ENCODE results near the gene MAML3. TPM values are rescaled to one million over a fixed set of nuclear protein-coding genes. Genes with fewer than 3 reads are reported as not detected.
A peak's percentile ranks its signal among the peaks of the same experiment; 100 is the strongest.

MAML3 gene
- total and polyA plus RNA-seq, 2 experiments from 2014 or later = 1.7 to 6.5 TPM

- DNase-seq (ENCODE audit: low spot score) (no peak), ATAC-seq (no peak)
- Histone ChIP-seq H3K36me3 (ENCODE audit: insufficient read depth) (no peaks in the 10 kb centered on the region), H3F3A (replicated peaks; ENCODE audit: low read depth) (no peaks in the 10 kb centered on the region), H3K9me2 (ENCODE audit: insufficient read depth) (no peaks in the 10 kb centered on the region), H4K20me1 (replicated peaks; ENCODE audit: insufficient read depth) (no peaks in the 10 kb centered on the region), H3K4me3 (no peak overlapping the region), H2AFZ (no peak overlapping the region), H3K79me2 (replicated peaks; ENCODE audit: insufficient read depth) (no peaks in the 10 kb centered on the region), H3K4me1 (ENCODE audit: insufficient read depth) (peaks cover 39% of the 10 kb centered on the region), H3K27me3 (ENCODE audit: insufficient read depth) (no peaks in the 10 kb centered on the region), H3K4me2 (no peak overlapping the region; the same call in 1 of the 2 replicates), H3K27ac (ENCODE audit: low read depth) (no peak overlapping the region)
- peaks cover 37% of the 10 kb centered on the region for H3K4me1 Mint-ChIP-seq
- no peaks in the 10 kb centered on the region for H3K9me3 Mint-ChIP-seq
- no peak overlapping the region for H3K4me3 Mint-ChIP-seq
- H3K27ac Mint-ChIP-seq = no peak overlapping the region
- H3K36me3 Mint-ChIP-seq (ENCODE audit: low read depth) = no peaks in the 10 kb centered on the region
- no peaks in the 10 kb centered on the region for H3K27me3 Mint-ChIP-seq (ENCODE audit: insufficient read depth, low read depth, poor library complexity)
- TF ChIP-seq POLR2AphosphoS5 (IDR thresholded peaks at IDR 0.05; ENCODE audit: low read depth) = no peak
Measured at GRCh38 chr4:139834981-139835391, 319.0 kb downstream of the MAML3 start.

GRCh38 chr4:139834226-139834662, 319.7 kb downstream of the MAML3 start:
- H3K27me3 ChIP-seq (ENCODE audit: insufficient read depth) = no peaks in the 10 kb centered on the region
- no peaks in the 10 kb centered on the region for H3K9me2 ChIP-seq (ENCODE audit: insufficient read depth)
- Mint-ChIP-seq H3K4me1 (peaks cover 37% of the 10 kb centered on the region), H3K27ac (no peak overlapping the region), H3K27me3 (ENCODE audit: insufficient read depth, low read depth, poor library complexity) (no peaks in the 10 kb centered on the region), H3K9me3 (no peaks in the 10 kb centered on the region), H3K36me3 (ENCODE audit: low read depth) (no peaks in the 10 kb centered on the region), H3K4me3 (no peak overlapping the region)
- H3K4me1 ChIP-seq (ENCODE audit: insufficient read depth) = peaks cover 39% of the 10 kb centered on the region
- TF ChIP-seq STAT1 (IDR thresholded peaks at IDR 0.05; ENCODE audit: unreplicated experiment) = no peak
- TF ChIP-seq, protein P1, sequence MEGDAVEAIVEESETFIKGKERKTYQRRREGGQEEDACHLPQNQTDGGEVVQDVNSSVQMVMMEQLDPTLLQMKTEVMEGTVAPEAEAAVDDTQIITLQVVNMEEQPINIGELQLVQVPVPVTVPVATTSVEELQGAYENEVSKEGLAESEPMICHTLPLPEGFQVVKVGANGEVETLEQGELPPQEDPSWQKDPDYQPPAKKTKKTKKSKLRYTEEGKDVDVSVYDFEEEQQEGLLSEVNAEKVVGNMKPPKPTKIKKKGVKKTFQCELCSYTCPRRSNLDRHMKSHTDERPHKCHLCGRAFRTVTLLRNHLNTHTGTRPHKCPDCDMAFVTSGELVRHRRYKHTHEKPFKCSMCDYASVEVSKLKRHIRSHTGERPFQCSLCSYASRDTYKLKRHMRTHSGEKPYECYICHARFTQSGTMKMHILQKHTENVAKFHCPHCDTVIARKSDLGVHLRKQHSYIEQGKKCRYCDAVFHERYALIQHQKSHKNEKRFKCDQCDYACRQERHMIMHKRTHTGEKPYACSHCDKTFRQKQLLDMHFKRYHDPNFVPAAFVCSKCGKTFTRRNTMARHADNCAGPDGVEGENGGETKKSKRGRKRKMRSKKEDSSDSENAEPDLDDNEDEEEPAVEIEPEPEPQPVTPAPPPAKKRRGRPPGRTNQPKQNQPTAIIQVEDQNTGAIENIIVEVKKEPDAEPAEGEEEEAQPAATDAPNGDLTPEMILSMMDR (conservative IDR thresholded peaks at IDR 0.05; ENCODE audit: low read depth in 2 of 2) = peak in 1 of 2 experiments; percentile 28; a peak in 2 of 4 replicates
- no peaks in the 10 kb centered on the region for H3K36me3 ChIP-seq (ENCODE audit: insufficient read depth)
- DNase-seq (ENCODE audit: low spot score) (peak; percentile 67), ATAC-seq (peak; percentile 91)
- no peak overlapping the region for H2AFZ ChIP-seq
- H3F3A ChIP-seq (replicated peaks; ENCODE audit: low read depth) = no peaks in the 10 kb centered on the region
- H3K27ac ChIP-seq (ENCODE audit: low read depth) = no peak overlapping the region
- no peak overlapping the region for H3K4me3 ChIP-seq
- H3K4me2 ChIP-seq = no peak overlapping the region
- no peaks in the 10 kb centered on the region for H4K20me1 ChIP-seq (replicated peaks; ENCODE audit: insufficient read depth)
- H3K79me2 ChIP-seq (replicated peaks; ENCODE audit: insufficient read depth) = no peaks in the 10 kb centered on the region

GRCh38 chr4:139833151-139833910, 320.7 kb downstream of the MAML3 start:
- H3K4me1 Mint-ChIP-seq = peaks cover 37% of the 10 kb centered on the region
- H3K27me3 Mint-ChIP-seq (ENCODE audit: insufficient read depth, low read depth, poor library complexity) = no peaks in the 10 kb centered on the region
- peak; percentile 77 for ATAC-seq
- Histone ChIP-seq H3K27ac (ENCODE audit: low read depth) (no peak overlapping the region), H3K4me3 (no peak overlapping the region), H3K79me2 (replicated peaks; ENCODE audit: insufficient read depth) (no peaks in the 10 kb centered on the region), H3K4me1 (ENCODE audit: insufficient read depth) (peaks cover 39% of the 10 kb centered on the region), H3F3A (replicated peaks; ENCODE audit: low read depth) (no peaks in the 10 kb centered on the region), H2AFZ (no peak overlapping the region), H4K20me1 (replicated peaks; ENCODE audit: insufficient read depth) (no peaks in the 10 kb centered on the region), H3K27me3 (ENCODE audit: insufficient read depth) (no peaks in the 10 kb centered on the region), H3K4me2 (peak overlapping the region; percentile 58), H3K9me2 (ENCODE audit: insufficient read depth) (no peaks in the 10 kb centered on the region), H3K36me3 (ENCODE audit: insufficient read depth) (no peaks in the 10 kb centered on the region)
- H3K4me3 Mint-ChIP-seq = no peak overlapping the region
- no peaks in the 10 kb centered on the region for H3K9me3 Mint-ChIP-seq
- TF ChIP-seq, protein P1 (conservative IDR thresholded peaks at IDR 0.05; ENCODE audit: low read depth in 2 of 2) = 0 out of 4 replicates have a peak, but pooled peaks of 1 of the 2 experiments have one; percentile 20
- TF ChIP-seq EZH2 (IDR thresholded peaks at IDR 0.05; ENCODE audit: low read depth, unreplicated experiment) (no peak), CREB1 (CRISPR knock-in tag; IDR thresholded peaks at IDR 0.05; ENCODE audit: low read depth) (no peak)
- TF ChIP-seq, protein P2, sequence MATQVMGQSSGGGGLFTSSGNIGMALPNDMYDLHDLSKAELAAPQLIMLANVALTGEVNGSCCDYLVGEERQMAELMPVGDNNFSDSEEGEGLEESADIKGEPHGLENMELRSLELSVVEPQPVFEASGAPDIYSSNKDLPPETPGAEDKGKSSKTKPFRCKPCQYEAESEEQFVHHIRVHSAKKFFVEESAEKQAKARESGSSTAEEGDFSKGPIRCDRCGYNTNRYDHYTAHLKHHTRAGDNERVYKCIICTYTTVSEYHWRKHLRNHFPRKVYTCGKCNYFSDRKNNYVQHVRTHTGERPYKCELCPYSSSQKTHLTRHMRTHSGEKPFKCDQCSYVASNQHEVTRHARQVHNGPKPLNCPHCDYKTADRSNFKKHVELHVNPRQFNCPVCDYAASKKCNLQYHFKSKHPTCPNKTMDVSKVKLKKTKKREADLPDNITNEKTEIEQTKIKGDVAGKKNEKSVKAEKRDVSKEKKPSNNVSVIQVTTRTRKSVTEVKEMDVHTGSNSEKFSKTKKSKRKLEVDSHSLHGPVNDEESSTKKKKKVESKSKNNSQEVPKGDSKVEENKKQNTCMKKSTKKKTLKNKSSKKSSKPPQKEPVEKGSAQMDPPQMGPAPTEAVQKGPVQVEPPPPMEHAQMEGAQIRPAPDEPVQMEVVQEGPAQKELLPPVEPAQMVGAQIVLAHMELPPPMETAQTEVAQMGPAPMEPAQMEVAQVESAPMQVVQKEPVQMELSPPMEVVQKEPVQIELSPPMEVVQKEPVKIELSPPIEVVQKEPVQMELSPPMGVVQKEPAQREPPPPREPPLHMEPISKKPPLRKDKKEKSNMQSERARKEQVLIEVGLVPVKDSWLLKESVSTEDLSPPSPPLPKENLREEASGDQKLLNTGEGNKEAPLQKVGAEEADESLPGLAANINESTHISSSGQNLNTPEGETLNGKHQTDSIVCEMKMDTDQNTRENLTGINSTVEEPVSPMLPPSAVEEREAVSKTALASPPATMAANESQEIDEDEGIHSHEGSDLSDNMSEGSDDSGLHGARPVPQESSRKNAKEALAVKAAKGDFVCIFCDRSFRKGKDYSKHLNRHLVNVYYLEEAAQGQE (IDR thresholded peaks at IDR 0.05; ENCODE audit: unreplicated experiment) = no peak
- DNase-seq (ENCODE audit: low spot score) = peak; percentile 65
- H3K27ac Mint-ChIP-seq = no peak overlapping the region; the same call in 1 of the 2 replicates
- no peaks in the 10 kb centered on the region for H3K36me3 Mint-ChIP-seq (ENCODE audit: low read depth)
